Measurements from ENCODE around the gene NT5C3B.
A peak's percentile ranks its signal among the peaks of the same experiment; 100 is the strongest.
"Not testable (repeated sequence)": the region's sequence is repeated elsewhere in the genome, so short reads cannot be mapped to it uniquely, and the experiment has no call there.

The NT5C3B gene

GRCh38 chr17:41835800-41836549, at the start of gene NT5C3B:
TSS of gene NT5C3B (minus strand) at chr17:41836232. CDS start at chr17:41836193, 39 bp downstream.
- H3K9me3 Mint-ChIP-seq = no peaks in the 10 kb centered on the region
- DNase-seq (peak; percentile 58 to 63), ATAC-seq (peak; percentile 90)
- H3K4me3 Mint-ChIP-seq = peak within 1 kb of the TSS; percentile 84 to 86
- peak within 1 kb of the TSS; percentile 54 to 72 for H3K27ac Mint-ChIP-seq
- H3K4me1 Mint-ChIP-seq = peaks cover 17% of the 10 kb centered on the region
- no peaks in the 10 kb centered on the region for H3K27me3 Mint-ChIP-seq

- DNase-seq = no peak
- H3K27ac Mint-ChIP-seq = peak overlapping the region in 1 of 2 donors; percentile 77
- ATAC-seq = no peak
Observed at GRCh38 chr17:41885733-41886132, 49.7 kb upstream of the NT5C3B start.

DNA sequence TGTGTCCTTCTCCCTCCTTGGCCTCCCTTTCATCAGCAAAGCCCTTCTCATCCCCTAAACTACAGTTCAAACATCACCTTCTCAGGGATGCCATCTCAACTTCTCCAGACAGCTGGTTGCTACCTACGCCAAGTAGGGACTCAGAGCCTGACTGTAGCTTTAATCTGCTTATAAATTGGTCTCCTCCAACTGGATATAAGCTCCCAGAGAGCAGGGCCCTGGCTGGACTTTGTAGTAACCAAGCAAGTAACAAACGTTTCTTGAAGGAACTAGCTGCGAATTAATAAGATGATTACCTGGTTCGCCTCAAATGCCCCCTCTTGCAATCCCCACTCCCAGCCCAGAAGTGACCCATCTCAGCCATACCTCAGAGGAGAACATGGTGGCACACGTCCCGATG, 46.7 kb upstream of the NT5C3B start:
- ATAC-seq = no peak
- Mint-ChIP-seq H3K27ac (peak overlapping the region; percentile 13 to 19), H3K9me3 (no peaks in the 10 kb centered on the region), H3K4me1 (no peaks in the 10 kb centered on the region), H3K27me3 (no peaks in the 10 kb centered on the region), H3K4me3 (no peak overlapping the region)
- DNase-seq = no peak

More at GRCh38 chr17:41885733-41886132, 49.7 kb upstream of the NT5C3B start:
- Mint-ChIP-seq H3K9me3 (no peaks in the 10 kb centered on the region), H3K4me1 (no peaks in the 10 kb centered on the region), H3K4me3 (no peak overlapping the region), H3K27me3 (no peaks in the 10 kb centered on the region)

DNA sequence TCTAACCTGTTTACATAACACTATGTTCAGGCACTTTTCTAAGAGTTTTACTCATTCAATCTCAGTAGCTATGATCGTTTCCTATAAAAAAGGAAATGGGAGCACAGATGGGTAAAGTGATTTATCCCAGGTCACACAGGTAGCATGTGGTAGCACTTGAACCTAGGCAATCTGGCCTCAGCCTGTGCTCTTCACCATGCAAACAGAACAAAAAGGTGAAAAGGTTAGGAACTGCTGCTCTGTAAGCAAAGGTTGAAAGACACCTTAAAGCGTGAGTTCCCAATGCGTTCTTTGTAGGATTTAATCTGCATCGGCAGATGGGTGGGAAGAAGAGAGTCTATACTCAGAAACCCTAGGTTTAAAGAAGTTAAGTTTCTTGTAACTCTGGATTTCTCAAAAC, 44.1 kb upstream of the NT5C3B start:
- no peak overlapping the region for H3K4me3 Mint-ChIP-seq
- no peaks in the 10 kb centered on the region for H3K9me3 Mint-ChIP-seq
- no peaks in the 10 kb centered on the region for H3K4me1 Mint-ChIP-seq
- ATAC-seq = no peak
- no peak overlapping the region for H3K27ac Mint-ChIP-seq
- H3K27me3 Mint-ChIP-seq = no peaks in the 10 kb centered on the region
- no peak for DNase-seq

DNA sequence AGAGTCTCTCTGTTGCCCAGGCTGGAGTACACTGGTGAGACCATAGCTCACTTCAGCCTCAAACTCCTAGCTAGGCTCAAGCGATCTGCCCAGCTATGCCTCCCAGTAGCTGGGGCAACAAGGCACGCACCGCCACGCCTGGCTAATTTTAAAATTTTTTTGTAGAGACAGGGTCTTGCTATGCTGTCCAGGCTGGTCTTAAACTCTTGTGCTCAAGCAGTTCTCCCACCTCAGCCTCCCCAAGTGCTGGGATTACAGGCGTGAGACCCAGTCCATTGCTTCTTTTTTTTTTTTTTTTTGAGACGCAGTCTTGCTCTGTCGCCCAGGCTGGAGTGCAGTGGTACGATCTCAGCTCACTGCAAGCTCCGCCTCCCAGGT, 38.2 kb upstream of the NT5C3B start:
- peak overlapping the region in 1 of 2 donors; percentile 12 for H3K27ac Mint-ChIP-seq
- not testable (repeated sequence) for DNase-seq, H3K9me3 Mint-ChIP-seq, H3K4me1 Mint-ChIP-seq, H3K27me3 Mint-ChIP-seq, ATAC-seq, H3K4me3 Mint-ChIP-seq

DNA sequence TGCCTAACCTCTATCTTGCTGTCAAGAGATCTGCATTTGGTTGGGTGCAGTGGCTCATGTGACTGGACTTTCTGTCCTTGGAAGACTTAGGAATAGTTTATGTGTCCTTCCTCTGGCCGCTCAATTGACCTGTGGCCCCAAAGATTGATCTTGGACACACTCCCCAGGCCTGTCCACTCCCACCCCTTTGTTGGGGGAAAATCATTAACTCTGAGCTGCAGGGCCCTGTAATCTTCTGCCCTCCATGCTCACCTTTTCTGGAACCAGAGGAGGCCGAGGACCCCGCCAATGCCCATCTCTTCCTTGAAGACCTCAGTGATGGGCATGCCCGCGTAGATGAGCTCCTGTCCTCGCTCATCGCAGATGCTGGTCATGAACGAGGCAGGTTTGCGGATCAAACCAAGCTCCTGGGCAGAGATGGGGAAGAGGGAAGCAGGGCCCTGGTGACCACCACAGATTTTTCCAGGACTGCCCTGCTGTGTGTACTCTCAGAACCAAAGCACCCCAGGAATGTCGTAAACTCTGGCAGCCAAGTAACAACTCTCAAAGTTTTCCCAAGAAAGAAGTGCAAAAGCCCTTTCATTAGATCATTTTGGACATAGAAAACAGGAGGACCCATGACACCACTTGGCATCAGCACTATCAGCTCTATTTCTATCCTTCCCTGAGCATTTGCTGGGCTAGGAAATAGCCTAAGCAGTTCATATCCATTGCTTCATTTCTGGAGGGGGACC, 37.7 kb upstream of the NT5C3B start:
- no peaks in the 10 kb centered on the region for H3K27me3 Mint-ChIP-seq
- H3K9me3 Mint-ChIP-seq = no peaks in the 10 kb centered on the region
- no peak overlapping the region for H3K4me3 Mint-ChIP-seq
- peak overlapping the region in 1 of 2 donors; percentile 48 for H3K27ac Mint-ChIP-seq
- H3K4me1 Mint-ChIP-seq = peaks cover 13% of the 10 kb centered on the region
- no peak for DNase-seq
- ATAC-seq = no peak

DNA sequence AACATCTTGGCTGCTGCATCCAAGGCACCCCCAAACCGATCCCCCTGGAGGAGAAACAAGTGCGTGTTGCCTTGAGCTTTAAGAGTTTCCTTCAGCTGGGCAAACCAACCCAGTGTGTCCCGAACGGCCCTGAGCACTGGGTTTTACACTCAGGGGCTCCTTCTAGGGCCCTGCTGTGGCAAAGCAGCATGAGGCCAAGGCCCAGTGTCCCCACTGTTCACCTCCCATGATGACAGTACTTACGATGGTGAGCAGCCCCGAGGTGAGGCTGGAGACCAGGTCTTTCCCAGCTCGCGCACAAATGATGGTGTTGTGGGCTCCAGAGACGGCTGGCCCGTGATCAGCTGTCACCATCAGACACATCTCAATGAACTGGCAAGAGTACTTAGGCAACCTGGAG, 35.8 kb upstream of the NT5C3B start:
- no peak overlapping the region for H3K4me3 Mint-ChIP-seq
- H3K4me1 Mint-ChIP-seq = peaks cover 29% of the 10 kb centered on the region
- H3K27ac Mint-ChIP-seq = no peak overlapping the region
- DNase-seq = no peak
- no peaks in the 10 kb centered on the region for H3K9me3 Mint-ChIP-seq
- H3K27me3 Mint-ChIP-seq = no peaks in the 10 kb centered on the region
- ATAC-seq = no peak

DNA sequence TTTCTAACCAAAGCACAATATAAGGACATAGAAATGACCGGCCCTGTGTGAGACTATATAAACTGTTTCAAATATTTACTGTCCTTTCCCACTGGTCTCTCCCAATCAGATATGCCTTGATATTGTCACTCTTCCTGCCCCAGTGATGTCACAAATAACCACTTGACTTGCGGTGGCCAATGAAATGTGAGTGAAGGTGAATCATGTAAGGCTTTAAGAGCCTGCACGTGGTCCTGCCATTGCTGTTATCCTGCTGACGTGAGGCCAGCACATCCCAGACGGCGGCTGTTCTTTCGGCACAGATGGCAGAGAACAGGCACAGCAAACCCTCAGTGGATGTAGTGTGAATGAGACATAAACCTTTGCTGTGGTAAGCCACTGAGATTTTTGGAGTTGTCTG, 34.6 kb upstream of the NT5C3B start:
- no peaks in the 10 kb centered on the region for H3K27me3 Mint-ChIP-seq
- no peak overlapping the region for H3K4me3 Mint-ChIP-seq
- peak overlapping the region in 1 of 2 donors; percentile 44 for H3K27ac Mint-ChIP-seq
- H3K4me1 Mint-ChIP-seq = peaks cover 31% of the 10 kb centered on the region
- DNase-seq (no peak), ATAC-seq (no peak)
- H3K9me3 Mint-ChIP-seq = no peaks in the 10 kb centered on the region

GRCh38 chr17:41870097-41870496, 34.1 kb upstream of the NT5C3B start:
- ATAC-seq (no peak), DNase-seq (no peak)
- H3K4me1 Mint-ChIP-seq = peaks cover 34% of the 10 kb centered on the region
- no peaks in the 10 kb centered on the region for H3K9me3 Mint-ChIP-seq
- no peak overlapping the region for H3K27ac Mint-ChIP-seq
- H3K4me3 Mint-ChIP-seq = no peak overlapping the region
- H3K27me3 Mint-ChIP-seq = no peaks in the 10 kb centered on the region

GRCh38 chr17:41869426-41869825, 33.4 kb upstream of the NT5C3B start:
- Mint-ChIP-seq H3K4me1 (peaks cover 34% of the 10 kb centered on the region), H3K27me3 (no peaks in the 10 kb centered on the region), H3K9me3 (no peaks in the 10 kb centered on the region), H3K27ac (no peak overlapping the region), H3K4me3 (no peak overlapping the region)
- DNase-seq (no peak), ATAC-seq (no peak)

DNA sequence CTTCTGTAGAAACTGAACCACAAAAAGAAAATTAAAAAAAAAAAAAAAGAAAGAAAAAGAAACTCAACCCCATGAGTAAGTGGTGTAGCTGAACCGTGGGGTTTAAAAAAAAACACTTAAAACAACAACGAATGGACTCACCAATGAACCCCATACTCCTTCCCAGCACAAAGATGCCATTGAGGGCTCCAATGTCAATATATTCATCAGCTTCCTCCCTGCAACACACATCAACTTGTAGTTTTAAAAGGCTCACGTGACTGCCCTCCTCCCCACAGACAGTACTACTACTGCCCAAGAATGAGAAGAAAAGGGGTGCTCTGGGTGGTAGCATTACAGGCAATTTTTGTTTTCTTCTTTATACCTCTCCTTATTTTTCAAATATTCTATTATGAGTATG, 32.5 kb upstream of the NT5C3B start:
- Mint-ChIP-seq H3K4me1 (peaks cover 34% of the 10 kb centered on the region), H3K27ac (no peak overlapping the region), H3K4me3 (peak overlapping the region in 1 of 2 donors; percentile 34), H3K27me3 (no peaks in the 10 kb centered on the region), H3K9me3 (no peaks in the 10 kb centered on the region)
- no peak for ATAC-seq
- no peak for DNase-seq

- peak overlapping the region in 1 of 2 donors; percentile 54 for H3K27ac Mint-ChIP-seq
- no peaks in the 10 kb centered on the region for H3K27me3 Mint-ChIP-seq
- peaks cover 47% of the 10 kb centered on the region for H3K4me1 Mint-ChIP-seq
- DNase-seq (no peak), ATAC-seq (no peak)
- no peak overlapping the region for H3K4me3 Mint-ChIP-seq
- no peaks in the 10 kb centered on the region for H3K9me3 Mint-ChIP-seq
Observed at GRCh38 chr17:41865596-41865893, 29.5 kb upstream of the NT5C3B start.

DNA sequence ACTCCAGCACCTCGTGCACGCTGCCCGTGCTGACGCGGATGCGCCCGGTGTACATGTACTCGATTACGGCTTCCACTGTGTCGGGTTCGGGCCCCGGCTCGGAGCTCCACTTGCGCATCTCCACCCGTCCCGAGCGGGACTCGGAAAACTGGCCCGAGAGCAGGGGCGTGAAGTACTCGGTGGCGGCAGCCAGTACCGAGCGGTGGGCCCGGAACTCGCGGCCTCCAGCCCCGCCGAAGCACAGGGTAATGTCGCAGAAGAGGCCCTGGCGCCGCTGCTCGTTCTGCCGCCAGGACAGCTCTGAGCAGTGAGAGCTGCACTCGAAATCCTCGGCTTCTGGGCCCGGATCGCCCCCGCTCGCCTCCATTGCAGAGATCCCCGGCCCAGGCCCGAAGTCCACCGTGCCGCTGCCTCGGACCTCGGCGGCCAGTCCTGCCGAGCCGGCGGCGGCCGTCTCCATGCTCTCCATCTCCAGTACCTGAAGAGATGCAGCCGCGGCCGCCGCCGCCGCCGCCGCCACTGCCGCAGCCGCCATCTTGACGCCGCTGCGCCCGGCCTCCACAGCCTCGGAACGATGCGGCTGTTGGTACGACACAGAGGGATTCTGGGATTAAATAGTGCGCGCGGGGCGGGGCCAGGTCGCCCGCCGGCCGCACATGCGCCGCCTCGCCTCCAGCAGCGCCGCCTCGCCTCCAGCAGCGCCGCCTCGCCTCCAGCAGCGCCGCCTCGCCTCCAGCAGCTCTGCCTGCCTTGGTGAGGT, 29.0 kb upstream of the NT5C3B start, which contains the start of gene KLHL11:
TSS of gene KLHL11 (minus strand) at position 588 of the 760 bp plus-strand sequence. CDS start at position 535, 53 bp downstream.
- no peaks in the 10 kb centered on the region for H3K9me3 Mint-ChIP-seq
- no peak within 1 kb of the TSS for H3K4me3 Mint-ChIP-seq
- peak within 1 kb of the TSS in 1 of 2 donors; percentile 54 for H3K27ac Mint-ChIP-seq
- peak; percentile 95 for ATAC-seq
- no peaks in the 10 kb centered on the region for H3K27me3 Mint-ChIP-seq
- H3K4me1 Mint-ChIP-seq = peaks cover 49% of the 10 kb centered on the region
- DNase-seq = peak; percentile 87 to 89

DNA sequence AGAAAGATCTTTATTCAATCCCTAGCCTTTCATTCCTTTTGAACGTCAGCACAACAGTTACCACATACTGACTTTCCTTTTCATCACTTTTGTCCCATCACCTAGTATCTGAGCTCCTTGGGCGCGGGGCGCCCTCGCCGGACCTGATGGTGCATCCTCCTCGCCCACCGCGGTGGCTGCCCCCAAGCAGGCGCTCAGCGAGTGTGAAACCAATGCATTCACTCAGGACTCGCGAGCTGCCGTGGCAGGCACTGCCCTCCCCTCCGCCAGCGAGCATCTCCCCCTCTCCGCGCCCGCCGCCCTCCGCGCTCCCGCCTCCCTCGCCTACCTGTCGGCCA, 28.4 kb upstream of the NT5C3B start:
- Mint-ChIP-seq H3K9me3 (no peaks in the 10 kb centered on the region), H3K4me3 (no peak overlapping the region), H3K27ac (no peak overlapping the region), H3K27me3 (no peaks in the 10 kb centered on the region), H3K4me1 (peaks cover 48% of the 10 kb centered on the region)
- no peak for DNase-seq
- ATAC-seq = no peak

- Mint-ChIP-seq H3K4me1 (peaks cover 36% of the 10 kb centered on the region), H3K27ac (no peak overlapping the region), H3K27me3 (no peaks in the 10 kb centered on the region), H3K9me3 (no peaks in the 10 kb centered on the region), H3K4me3 (no peak overlapping the region)
- DNase-seq = peak; percentile 20 to 55
- peak; percentile 56 for ATAC-seq
Observed at GRCh38 chr17:41863074-41863848, 27.2 kb upstream of the NT5C3B start.

Measured in stimulated activated naive CD8-positive, alpha-beta T cell treated with anti-CD3 and anti-CD28 coated beads, Interleukin-15, amount 100 ng/mL, for 72 hours (primary cell).